Lower leg skin (tissue), 3 donors: ENCODE data around the gene PUM2.

Source experiments
- POLR2A ChIP-seq, 2 donors: fragments of 450-650 bp; IDR thresholded peaks; one replicate each; pipeline ENCODE4 v1.6.1; 2016 to 2017; ENCODE audit warnings: antibody characterized with exemption in 2 of 2, mild to moderate bottlenecking in 1 of 2, moderate library complexity in 1 of 2
- TF ChIP-seq, protein P1 (sequence below), 3 donors: fragments of 450-650 bp; IDR thresholded peaks; one replicate each; pipeline ENCODE4 v1.5.1; 2016; ENCODE audit warnings: antibody characterized with exemption in 3 of 3, mild to moderate bottlenecking in 3 of 3, moderate library complexity in 2 of 3

DNA sequence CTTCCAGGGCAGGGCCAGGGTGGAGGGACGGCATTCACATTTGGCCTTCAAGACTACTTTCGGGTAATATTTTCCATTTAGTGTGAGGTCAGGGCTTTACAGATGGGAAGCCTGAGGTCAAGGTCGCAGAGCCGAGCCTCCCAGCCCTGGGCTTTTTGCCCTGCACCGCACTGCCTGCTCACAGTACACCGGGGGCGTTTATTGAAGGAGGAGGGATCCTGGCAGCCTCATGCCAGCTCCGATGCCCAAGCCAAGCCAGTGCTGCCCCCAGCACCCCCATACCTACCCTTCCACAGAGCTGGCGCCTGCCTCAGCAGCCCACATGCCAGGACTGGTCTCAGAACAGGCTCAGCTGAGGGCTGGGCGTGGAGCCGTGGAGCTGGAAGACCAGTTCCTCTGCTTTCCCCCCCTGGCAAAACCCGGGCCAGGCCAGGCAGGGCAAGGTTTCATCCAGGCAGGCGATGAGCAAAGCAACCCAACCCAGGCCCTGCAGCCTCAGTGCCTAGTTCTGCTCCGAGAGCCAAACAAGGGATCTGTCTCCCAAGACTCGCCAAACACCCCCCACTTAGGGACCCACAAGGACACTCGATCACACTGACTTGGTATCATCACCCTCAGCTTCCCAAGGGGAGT, 137.7 kb downstream of the PUM2 start:
- no peak for TF ChIP-seq POLR2A (IDR thresholded peaks at IDR 0.05)
- TF ChIP-seq, protein P1, sequence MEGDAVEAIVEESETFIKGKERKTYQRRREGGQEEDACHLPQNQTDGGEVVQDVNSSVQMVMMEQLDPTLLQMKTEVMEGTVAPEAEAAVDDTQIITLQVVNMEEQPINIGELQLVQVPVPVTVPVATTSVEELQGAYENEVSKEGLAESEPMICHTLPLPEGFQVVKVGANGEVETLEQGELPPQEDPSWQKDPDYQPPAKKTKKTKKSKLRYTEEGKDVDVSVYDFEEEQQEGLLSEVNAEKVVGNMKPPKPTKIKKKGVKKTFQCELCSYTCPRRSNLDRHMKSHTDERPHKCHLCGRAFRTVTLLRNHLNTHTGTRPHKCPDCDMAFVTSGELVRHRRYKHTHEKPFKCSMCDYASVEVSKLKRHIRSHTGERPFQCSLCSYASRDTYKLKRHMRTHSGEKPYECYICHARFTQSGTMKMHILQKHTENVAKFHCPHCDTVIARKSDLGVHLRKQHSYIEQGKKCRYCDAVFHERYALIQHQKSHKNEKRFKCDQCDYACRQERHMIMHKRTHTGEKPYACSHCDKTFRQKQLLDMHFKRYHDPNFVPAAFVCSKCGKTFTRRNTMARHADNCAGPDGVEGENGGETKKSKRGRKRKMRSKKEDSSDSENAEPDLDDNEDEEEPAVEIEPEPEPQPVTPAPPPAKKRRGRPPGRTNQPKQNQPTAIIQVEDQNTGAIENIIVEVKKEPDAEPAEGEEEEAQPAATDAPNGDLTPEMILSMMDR (IDR thresholded peaks at IDR 0.05) = no peak
